Calu3 (cell line): Measurements from ENCODE around the gene TYRP1. TPM values are rescaled to one million over a fixed set of nuclear protein-coding genes. Genes with fewer than 3 reads are reported as not detected.

ENCODE experiments used
- BruUV-seq: library from RNA; stranded (reverse); fragments of 400-500 nt; replicated peaks from 2 replicates; lab custom pipeline; 2021; lab: Mats Ljungman, UMichigan
- CTCF ChIA-PET: fragments of 300-600 bp; sonication (Branson Sonifier 250); formaldehyde crosslinking; loops from one replicate; lab custom pipeline; 2022; ENCODE audit warnings: antibody characterized with exemption; lab: Charles Lee
- DNase-seq: peaks from one replicate; pipeline ENCODE4 v3.0.0; 2022
- H3K27ac Mint-ChIP-seq: one replicate; pipeline ENCODE4 v1.8.0; 2022; ENCODE audit warnings: mixed read lengths; ENCODE audit not compliant: unreplicated experiment
- H3K27me3 Mint-ChIP-seq: one replicate; pipeline ENCODE4 v1.8.0; 2022; ENCODE audit warnings: mixed read lengths; ENCODE audit not compliant: unreplicated experiment
- H3K36me3 Mint-ChIP-seq: one replicate; pipeline ENCODE4 v1.8.0; 2022; ENCODE audit warnings: mild to moderate bottlenecking, moderate library complexity, mixed read lengths; ENCODE audit not compliant: insufficient read depth, unreplicated experiment
- H3K4me1 Mint-ChIP-seq: one replicate; pipeline ENCODE4 v1.8.0; 2022; ENCODE audit warnings: mild to moderate bottlenecking, low read depth, mixed read lengths; ENCODE audit not compliant: unreplicated experiment
- H3K4me3 Mint-ChIP-seq: one replicate; pipeline ENCODE4 v1.8.0; 2022; ENCODE audit warnings: mild to moderate bottlenecking, low read depth, moderate library complexity, mixed read lengths; ENCODE audit not compliant: unreplicated experiment
- H3K9me3 Mint-ChIP-seq: one replicate; pipeline ENCODE4 v1.8.0; 2022; ENCODE audit warnings: low read depth, mixed read lengths; ENCODE audit not compliant: unreplicated experiment
- CTCF ChIP-seq: fragments of 200-600 bp; IDR thresholded peaks from one replicate; pipeline ENCODE4 v1.8.0; 2022; ENCODE audit warnings: antibody characterized with exemption; ENCODE audit not compliant: unreplicated experiment
- intact Hi-C: fragments of 100-400 bp; cut with micrococcal nuclease; formaldehyde crosslinking; loops from one replicate; pipeline ENCODE4 v1.10.0; 2022; ENCODE audit not compliant: unreplicated experiment
- total RNA-seq: library from RNA; stranded (reverse); gene quantifications from 2 replicates; pipeline ENCODE4 v1.2.3, GENCODE V29; 2022

The TYRP1 gene
- total RNA-seq, 1 experiment from 2014 or later = not detected

- H3K27me3 Mint-ChIP-seq = no peaks in the 10 kb centered on the region
- no peak overlapping the region for H3K27ac Mint-ChIP-seq
- no peak for TF ChIP-seq CTCF
- intact Hi-C loops = no loop called here
- DNase-seq = no peak
- H3K4me3 Mint-ChIP-seq = no peak overlapping the region
- BruUV-seq = no TSS peak
- CTCF ChIA-PET = no interaction called here
- peaks cover 10% of the 10 kb centered on the region for H3K4me1 Mint-ChIP-seq
- no peaks in the 10 kb centered on the region for H3K36me3 Mint-ChIP-seq
- H3K9me3 Mint-ChIP-seq = no peaks in the 10 kb centered on the region
These were observed 2.3 kb downstream of the TYRP1 start for GRCh38 chr9:12695474-12695873.

GRCh38 chr9:12696931-12697622 is 3.9 kb downstream of the TYRP1 start:
- DNase-seq = no peak
- H3K36me3 Mint-ChIP-seq = no peaks in the 10 kb centered on the region
- no peak overlapping the region for H3K4me3 Mint-ChIP-seq
- no peaks in the 10 kb centered on the region for H3K27me3 Mint-ChIP-seq
- H3K27ac Mint-ChIP-seq = no peak overlapping the region
- CTCF ChIA-PET = no interaction called here
- BruUV-seq = no TSS peak
- no peaks in the 10 kb centered on the region for H3K9me3 Mint-ChIP-seq
- TF ChIP-seq CTCF = no peak
- peaks cover 10% of the 10 kb centered on the region for H3K4me1 Mint-ChIP-seq
- intact Hi-C loops = no loop called here

- no peak for TF ChIP-seq CTCF
- Mint-ChIP-seq H3K4me1 (peaks cover 10% of the 10 kb centered on the region), H3K36me3 (no peaks in the 10 kb centered on the region), H3K4me3 (no peak overlapping the region), H3K27ac (no peak overlapping the region), H3K27me3 (no peaks in the 10 kb centered on the region), H3K9me3 (no peaks in the 10 kb centered on the region)
- intact Hi-C loops = no loop called here
- no peak for DNase-seq
- CTCF ChIA-PET = no interaction called here
- no TSS peak for BruUV-seq
These were observed 4.5 kb downstream of the TYRP1 start for GRCh38 chr9:12697719-12698118.

GRCh38 chr9:12698266-12698665 is 5.1 kb downstream of the TYRP1 start:
- Mint-ChIP-seq H3K4me1 (peaks cover 10% of the 10 kb centered on the region), H3K9me3 (no peaks in the 10 kb centered on the region), H3K27me3 (no peaks in the 10 kb centered on the region), H3K36me3 (no peaks in the 10 kb centered on the region), H3K4me3 (no peak overlapping the region), H3K27ac (no peak overlapping the region)
- no TSS peak for BruUV-seq
- TF ChIP-seq CTCF = no peak
- no peak for DNase-seq
- intact Hi-C loops = no loop called here
- CTCF ChIA-PET = no interaction called here
